Germinal center (tissue), 1 donor: ENCODE results near the gene MLLT10.
"Not testable (repeated sequence)": the region's sequence is repeated elsewhere in the genome, so short reads cannot be mapped to it uniquely, and the experiment has no call there.

Experiments
- DNase-seq: peaks from one replicate; pipeline ENCODE4 v3.0.0; 2012; ENCODE audit warnings: mixed read lengths, low spot score

The MLLT10 gene

GRCh38 chr10:21528236-21529031 is 5.6 kb upstream of the MLLT10 start:
- no peak for DNase-seq

GRCh38 chr10:21529032-21529910 is 4.8 kb upstream of the MLLT10 start:
- DNase-seq: no peak

- no peak for DNase-seq
Measured at GRCh38 chr10:21530168-21530567, 3.9 kb upstream of the MLLT10 start.

GRCh38 chr10:21530641-21531040 is 3.4 kb upstream of the MLLT10 start:
- DNase-seq: no peak

GRCh38 chr10:21531164-21531563 is 2.9 kb upstream of the MLLT10 start:
- no peak for DNase-seq

GRCh38 chr10:21532694-21533466 is 1.2 kb upstream of the MLLT10 start:
- DNase-seq: no peak

GRCh38 chr10:21534280-21534586 is 201 bp downstream of the MLLT10 start:
- DNase-seq: no peak

GRCh38 chr10:21534604-21535493 is 817 bp downstream of the MLLT10 start:
- DNase-seq: peak; percentile 59

- DNase-seq: no peak
Measured at GRCh38 chr10:21535494-21535965, 1.5 kb downstream of the MLLT10 start.

GRCh38 chr10:21535976-21536375 is 1.9 kb downstream of the MLLT10 start:
- DNase-seq: not testable (repeated sequence)

GRCh38 chr10:21536874-21537273 is 2.8 kb downstream of the MLLT10 start:
- DNase-seq: no peak

GRCh38 chr10:21540701-21541100 is 6.7 kb downstream of the MLLT10 start:
- not testable (repeated sequence) for DNase-seq

- DNase-seq: no peak
Measured at GRCh38 chr10:21547246-21547645, 13.2 kb downstream of the MLLT10 start.

GRCh38 chr10:21552638-21553037 is 18.6 kb downstream of the MLLT10 start:
- DNase-seq: no peak

GRCh38 chr10:21556527-21556926 is 22.5 kb downstream of the MLLT10 start:
- no peak for DNase-seq

- DNase-seq: not testable (repeated sequence)
Measured at GRCh38 chr10:21558984-21559383, 25.0 kb downstream of the MLLT10 start.

- no peak for DNase-seq
Measured at GRCh38 chr10:21570761-21571521, 36.9 kb downstream of the MLLT10 start.

- no peak for DNase-seq
Measured at GRCh38 chr10:21572578-21572977, 38.5 kb downstream of the MLLT10 start.

GRCh38 chr10:21574514-21574913 is 40.5 kb downstream of the MLLT10 start:
- DNase-seq: not testable (repeated sequence)

- DNase-seq: no peak
Measured at GRCh38 chr10:21579291-21579690, 45.3 kb downstream of the MLLT10 start.
